Adrenal gland (tissue), 12 donors: ENCODE data around the gene RO60. TPM values are rescaled to one million over a fixed set of nuclear protein-coding genes. Genes with fewer than 3 reads are reported as not detected.

Experiments
- DNase-seq, 7 donors: peaks; one replicate each; pipeline ENCODE4 v3.0.0-alpha.2; 2019 to 2020
- H3K27ac ChIP-seq, 5 donors: fragments of 200-600 bp; sonication (generic) in 4 of 5; 1 replicate in 3 of 5; 2 replicates in 2 of 5; pipeline versions ENCODE4 v1.5.1 to v1.8.0; 2016 to 2020; ENCODE audit warnings: mild to moderate bottlenecking in 1 of 5
- H3K27me3 ChIP-seq: fragments of 200-600 bp; 2 replicates; pipeline ENCODE4 v1.8.0; 2021
- H3K36me3 ChIP-seq, 2 donors: fragments of 200-600 bp; replicated peaks in 1 of 2; 1 replicate in 1 of 2; 2 replicates in 1 of 2; pipeline versions ENCODE4 v1.5.1 to v1.8.0; 2018 to 2022
- H3K4me1 ChIP-seq, 2 donors: fragments of 200-600 bp; replicated peaks in 1 of 2; 1 replicate in 1 of 2; 2 replicates in 1 of 2; pipeline versions ENCODE4 v1.5.1 to v1.8.0; 2018 to 2021
- H3K4me3 ChIP-seq, 4 donors: fragments of 200-600 bp; sonication (generic) in 3 of 4; one replicate each; pipeline ENCODE4 v1.5.1; 2016 to 2018
- H3K9me3 ChIP-seq, 3 donors: fragments of 200-600 bp; sonication (generic) in 1 of 3; replicated peaks in 1 of 3; 1 replicate in 2 of 3; 2 replicates in 1 of 3; pipeline versions ENCODE4 v1.5.1 to v1.8.0; 2016 to 2021
- POLR2A ChIP-seq, 2 donors: fragments of 450-650 bp; IDR thresholded peaks; one replicate each; pipeline ENCODE4 v1.6.1; 2017; ENCODE audit warnings: antibody characterized with exemption in 2 of 2, mild to moderate bottlenecking in 2 of 2, moderate library complexity in 1 of 2
- WGBS, 4 donors: extraction: QIAGEN DNeasy Blood & Tissue Kit in 2 of 4; methylation state at CpG; one replicate each; pipeline versions ENCODE4 v1.1.5 to v1.1.7; 2013 to 2017; 5-methylcytosine and 5-hydroxymethylcytosine counted together
- intact Hi-C, 2 donors: fragments of 100-400 bp; cut with DNase I; formaldehyde crosslinking; loops; one replicate each; pipeline versions ENCODE4 v1.14.1 to v1.15.0; 2022 to 2023
- polyA plus RNA-seq, 3 donors: library from polyadenylated mRNA; stranded (reverse); fragments of 200-250 nt in 2 of 3; fragments of 350-450 nt in 1 of 3; fragmentation: Illumina TruSeq in 1 of 3; extraction: RNeasy Lipid Tissue Mini Kit (QIAGEN cat#74804) in 1 of 3; gene quantifications; one replicate each; pipeline ENCODE4 v1.2.3, GENCODE V29; 2013 to 2014
- total RNA-seq, 9 donors: library from RNA; depleted of rRNA in 4 of 9; stranded (reverse); fragments of >200 nt in 4 of 9; fragments of 120-200 nt in 1 of 9; fragmentation: NEBNext Ultra II Directional in 1 of 9; extraction: Animal tissue kit (Norgen Biotek cat#: 25700) in 1 of 9; gene quantifications; one replicate each; pipeline versions ENCODE4 v1.1.0 to v1.2.4, GENCODE V29; 2013 to 2023
- TF ChIP-seq, protein P1 (sequence below), 6 experiments: fragments of 450-650 bp in 4 of 6; fragments of 200-600 bp in 2 of 6; sonication (generic) in 1 of 6; IDR thresholded peaks; 1 replicate in 5 of 6; 2 replicates in 1 of 6; pipeline versions ENCODE4 v1.5.1 to v1.8.0; 2016 to 2021; ENCODE audit warnings: antibody characterized with exemption in 6 of 6, mild to moderate bottlenecking in 2 of 6, moderate library complexity in 1 of 6
- donor health status: healthy with polysubstance abuse.
- donor health status: Bipolar disorder and iron deficiency.
- donor health status: DM: yes; HTN: yes; CAD: no.
- donor health status: DM: no; HTN: no; CAD: no.
- donor health status: DM: no; HTN: no; CAD: no.
- donor health status: DM: yes; HTN: yes; CAD: no.

Gene RO60
- total and polyA plus RNA-seq, 12 donors, result 3.8 to 100 (median 72.8) TPM

- intact Hi-C loops, result no loop called here
- Histone ChIP-seq H3K9me3 (no peaks in the 10 kb centered on the region), H3K4me3 (no peak overlapping the region), H3K36me3 (peaks cover 0 to 30% of the 10 kb centered on the region in 2 donors), H3K27ac (no peak overlapping the region), H3K27me3 (no peaks in the 10 kb centered on the region), H3K4me1 (no peaks in the 10 kb centered on the region)
- DNase-seq, result peak in 5 of 7 donors; percentile 23 to 68 (median 62)
- TF ChIP-seq POLR2A (IDR thresholded peaks at IDR 0.05), result no peak
- TF ChIP-seq, protein P1, sequence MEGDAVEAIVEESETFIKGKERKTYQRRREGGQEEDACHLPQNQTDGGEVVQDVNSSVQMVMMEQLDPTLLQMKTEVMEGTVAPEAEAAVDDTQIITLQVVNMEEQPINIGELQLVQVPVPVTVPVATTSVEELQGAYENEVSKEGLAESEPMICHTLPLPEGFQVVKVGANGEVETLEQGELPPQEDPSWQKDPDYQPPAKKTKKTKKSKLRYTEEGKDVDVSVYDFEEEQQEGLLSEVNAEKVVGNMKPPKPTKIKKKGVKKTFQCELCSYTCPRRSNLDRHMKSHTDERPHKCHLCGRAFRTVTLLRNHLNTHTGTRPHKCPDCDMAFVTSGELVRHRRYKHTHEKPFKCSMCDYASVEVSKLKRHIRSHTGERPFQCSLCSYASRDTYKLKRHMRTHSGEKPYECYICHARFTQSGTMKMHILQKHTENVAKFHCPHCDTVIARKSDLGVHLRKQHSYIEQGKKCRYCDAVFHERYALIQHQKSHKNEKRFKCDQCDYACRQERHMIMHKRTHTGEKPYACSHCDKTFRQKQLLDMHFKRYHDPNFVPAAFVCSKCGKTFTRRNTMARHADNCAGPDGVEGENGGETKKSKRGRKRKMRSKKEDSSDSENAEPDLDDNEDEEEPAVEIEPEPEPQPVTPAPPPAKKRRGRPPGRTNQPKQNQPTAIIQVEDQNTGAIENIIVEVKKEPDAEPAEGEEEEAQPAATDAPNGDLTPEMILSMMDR (IDR thresholded peaks at IDR 0.05), result no peak
- WGBS, 4 donors, result 27 to 51% (median 35%) methylated on average over 3 of the region's 3 CpGs
These were observed 28.5 kb downstream of the RO60 start for GRCh38 chr1:193087893-193088292.

DNA sequence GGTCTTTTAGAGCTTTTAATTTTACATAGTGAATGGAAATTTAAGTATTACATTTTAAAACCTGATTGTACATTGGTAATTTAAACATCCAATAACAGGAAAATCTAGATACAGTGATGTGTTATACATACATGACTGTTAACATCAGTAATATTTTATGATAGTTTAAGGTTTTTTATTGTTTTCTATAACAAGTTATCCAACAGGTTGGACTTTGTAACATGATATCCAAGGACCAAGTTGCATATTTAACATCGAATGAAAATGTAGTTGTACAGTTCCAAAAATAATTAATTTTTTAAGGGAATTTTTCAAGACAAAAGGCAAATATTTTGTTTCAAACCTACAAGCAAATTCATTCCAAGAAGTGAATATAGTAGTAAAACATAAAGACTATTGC is 31.5 kb downstream of the RO60 start:
- no peak for DNase-seq
- Histone ChIP-seq H3K4me1 (no peaks in the 10 kb centered on the region), H3K36me3 (peaks cover 0 to 23% of the 10 kb centered on the region in 2 donors), H3K9me3 (no peaks in the 10 kb centered on the region), H3K4me3 (no peak overlapping the region), H3K27me3 (no peaks in the 10 kb centered on the region), H3K27ac (no peak overlapping the region)
- TF ChIP-seq, protein P1 (IDR thresholded peaks at IDR 0.05), result no peak
- TF ChIP-seq POLR2A (IDR thresholded peaks at IDR 0.05), result no peak
- 58 to 66% (median 62%) methylated on average over 1 of the region's 1 CpG for WGBS, 4 donors
- intact Hi-C loops, result no loop called here

DNA sequence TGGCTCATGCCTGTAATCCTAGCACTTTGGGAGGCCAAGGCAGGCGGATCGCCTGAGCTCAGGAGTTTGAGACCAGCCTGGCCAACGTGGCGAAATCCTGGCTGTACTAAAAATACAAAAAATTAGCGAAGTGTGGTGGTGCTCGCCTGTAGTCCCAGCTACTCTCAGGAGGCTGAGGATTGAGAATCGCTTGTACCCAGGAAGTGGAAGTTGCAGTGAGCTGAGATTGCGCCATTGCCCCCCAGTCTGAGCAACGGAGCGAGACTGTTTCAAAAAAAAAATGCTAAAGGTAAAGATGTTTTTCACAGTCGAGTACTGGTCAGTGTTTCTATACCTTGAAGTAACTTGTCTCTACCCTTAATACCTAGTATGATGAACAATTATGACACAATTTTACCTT is 34.7 kb downstream of the RO60 start:
- Histone ChIP-seq H3K36me3 (peaks cover 0 to 43% of the 10 kb centered on the region in 2 donors), H3K9me3 (no peaks in the 10 kb centered on the region), H3K4me1 (no peaks in the 10 kb centered on the region), H3K27ac (no peak overlapping the region), H3K27me3 (no peaks in the 10 kb centered on the region), H3K4me3 (no peak overlapping the region)
- intact Hi-C loops, result no loop called here
- 92 to 97% (median 94%) methylated on average over 11 of the region's 11 CpGs for WGBS, 4 donors
- no peak for TF ChIP-seq POLR2A (IDR thresholded peaks at IDR 0.05)
- TF ChIP-seq, protein P1 (IDR thresholded peaks at IDR 0.05), result no peak
- DNase-seq, result no peak

GRCh38 chr1:193102662-193103061 is 43.2 kb downstream of the RO60 start:
- intact Hi-C loops, result no loop called here
- 80 to 89% (median 84%) methylated on average over 5 of the region's 5 CpGs for WGBS, 4 donors
- Histone ChIP-seq H3K27ac (no peak overlapping the region), H3K4me1 (peaks cover 9 to 18% of the 10 kb centered on the region in 2 donors), H3K9me3 (no peaks in the 10 kb centered on the region), H3K4me3 (no peak overlapping the region), H3K27me3 (no peaks in the 10 kb centered on the region), H3K36me3 (peaks cover 0 to 25% of the 10 kb centered on the region in 2 donors)
- DNase-seq, result no peak
- TF ChIP-seq, protein P1 (IDR thresholded peaks at IDR 0.05), result no peak
- no peak for TF ChIP-seq POLR2A (IDR thresholded peaks at IDR 0.05)
